MCF 10A (cell line): ENCODE measurements around the gene CORO2A. TPM values are rescaled to one million over a fixed set of nuclear protein-coding genes. Genes with fewer than 3 reads are reported as not detected.
"Not testable (repeated sequence)": the region's sequence is repeated elsewhere in the genome, so short reads cannot be mapped to it uniquely, and the experiment has no call there.

Experiments used
- BruUV-seq: library from RNA; stranded (reverse); fragments of 400-500 nt; replicated peaks from 2 replicates; lab custom pipeline; 2021; lab: Mats Ljungman, UMichigan
- CTCF ChIA-PET: fragments of 300-600 bp; sonication (Branson Sonifier 250); formaldehyde crosslinking; extraction: SDS; loops from one replicate; lab custom pipeline; 2021; ENCODE audit warnings: antibody characterized with exemption, inconsistent platforms; lab: Yijun Ruan, JAX
- POLR2A ChIA-PET: fragments of 300-600, 350-650 bp; sonication (Branson Sonifier 250); formaldehyde crosslinking; extraction: SDS; loops from one replicate; lab custom pipeline; 2020; ENCODE audit warnings: antibody characterized with exemption, inconsistent platforms; lab: Yijun Ruan, JAX
- DNase-seq: peaks from one replicate; pipeline ENCODE4 v3.0.0-alpha.2; 2018; ENCODE audit not compliant: unreplicated experiment
- H3K27ac Mint-ChIP-seq: one replicate; pipeline ENCODE4 v1.8.0; 2022; ENCODE audit warnings: mild to moderate bottlenecking, low read depth, mixed read lengths; ENCODE audit not compliant: unreplicated experiment
- H3K27me3 Mint-ChIP-seq: one replicate; pipeline ENCODE4 v1.8.0; 2022; ENCODE audit warnings: mixed read lengths; ENCODE audit not compliant: insufficient read depth, unreplicated experiment
- H3K36me3 Mint-ChIP-seq: one replicate; pipeline ENCODE4 v1.8.0; 2022; ENCODE audit warnings: mild to moderate bottlenecking, moderate library complexity, mixed read lengths; ENCODE audit not compliant: insufficient read depth, unreplicated experiment
- H3K4me1 Mint-ChIP-seq: one replicate; pipeline ENCODE4 v1.8.0; 2022; ENCODE audit warnings: mixed read lengths; ENCODE audit not compliant: insufficient read depth, unreplicated experiment
- H3K4me3 Mint-ChIP-seq: one replicate; pipeline ENCODE4 v1.8.0; 2022; ENCODE audit warnings: mild to moderate bottlenecking, moderate library complexity, mixed read lengths; ENCODE audit not compliant: unreplicated experiment
- H3K9me3 Mint-ChIP-seq: one replicate; pipeline ENCODE4 v1.8.0; 2022; ENCODE audit warnings: mixed read lengths; ENCODE audit not compliant: unreplicated experiment
- CTCF ChIP-seq: fragments of 200-600 bp; IDR thresholded peaks from one replicate; pipeline ENCODE4 v1.8.0; 2022; ENCODE audit warnings: antibody characterized with exemption, mild to moderate bottlenecking; ENCODE audit not compliant: unreplicated experiment
- intact Hi-C: fragments of 100-400 bp; cut with micrococcal nuclease; formaldehyde crosslinking; loops from 2 replicates; pipeline ENCODE4 v1.14.1; 2022
- total RNA-seq: library from RNA; stranded (reverse); gene quantifications from 2 replicates; pipeline ENCODE4 v1.2.3, GENCODE V29; 2022

Gene CORO2A
- total RNA-seq, 1 experiment from 2014 or later = 3.4 TPM

- peaks cover 22% of the 10 kb centered on the region for H3K4me1 Mint-ChIP-seq
- POLR2A ChIA-PET = interaction anchor here (0.7 to 2.7 kb wide), 16 partner anchors 22 to 876 kb away, joined by 3 to 21 read pairs (median 4); partner anchors contain the start of genes CORO2A, NANS, TBC1D2 and TRMO
- H3K4me3 Mint-ChIP-seq = peak overlapping the region; percentile 74
- no peaks in the 10 kb centered on the region for H3K9me3 Mint-ChIP-seq
- H3K27ac Mint-ChIP-seq = peak overlapping the region; percentile 32
- DNase-seq = no peak
- no TSS peak for BruUV-seq
- peaks cover 9% of the 10 kb centered on the region for H3K36me3 Mint-ChIP-seq
- CTCF ChIA-PET = interaction anchor here (0.6 to 2.6 kb wide), 12 partner anchors 12 to 357 kb away, joined by 3 to 18 read pairs (median 4); partner anchors contain the start of gene CORO2A
- no peak for TF ChIP-seq CTCF
- intact Hi-C loops = no loop called here
- no peaks in the 10 kb centered on the region for H3K27me3 Mint-ChIP-seq
Measured at GRCh38 chr9:98120476-98120875, 72.0 kb downstream of the CORO2A start.

- Mint-ChIP-seq H3K27me3 (no peaks in the 10 kb centered on the region), H3K9me3 (no peaks in the 10 kb centered on the region), H3K4me3 (peak within 1 kb of the TSS; percentile 74), H3K27ac (peak within 1 kb of the TSS; percentile 34), H3K36me3 (peaks cover 9% of the 10 kb centered on the region), H3K4me1 (peaks cover 22% of the 10 kb centered on the region)
- peak; percentile 70 for DNase-seq
- intact Hi-C loops = loop anchor here (1.0 kb wide), 2 partner anchors 74 to 144 kb away; no protein-coding TSS in a partner anchor
- POLR2A ChIA-PET = interaction anchor here (0.6 to 3.1 kb wide), 18 partner anchors 9 to 1676 kb away, joined by 3 to 34 read pairs (median 4); partner anchors contain the start of genes CORO2A, TBC1D2 and TRMO
- no TSS peak for BruUV-seq
- TF ChIP-seq CTCF = no peak
- CTCF ChIA-PET = interaction anchor here (0.5 to 2.0 kb wide), 20 partner anchors 8 to 195 kb away, joined by 3 to 8 read pairs (median 3); partner anchors contain the start of gene CORO2A
Measured at GRCh38 chr9:98118640-98119601, 73.5 kb downstream of the CORO2A start, which contains the start of gene TRIM14. TSS of gene TRIM14 (minus strand) at chr9:98119222. CDS start at chr9:98119188, 34 bp downstream.

GRCh38 chr9:98117984-98118639, 74.3 kb downstream of the CORO2A start:
- peaks cover 22% of the 10 kb centered on the region for H3K4me1 Mint-ChIP-seq
- BruUV-seq = TSS peak; percentile 29
- no peaks in the 10 kb centered on the region for H3K9me3 Mint-ChIP-seq
- ChIA-PET CTCF (interaction anchor here (0.5 to 2.0 kb wide), 16 partner anchors 7 to 194 kb away, joined by 3 to 8 read pairs (median 3); partner anchors contain the start of gene CORO2A), POLR2A (interaction anchor here (0.6 to 3.1 kb wide), 15 partner anchors 10 to 195 kb away, joined by 3 to 34 read pairs (median 4); partner anchors contain the start of genes CORO2A, TBC1D2 and TRMO)
- peak overlapping the region; percentile 34 for H3K27ac Mint-ChIP-seq
- TF ChIP-seq CTCF = no peak
- peak overlapping the region; percentile 74 for H3K4me3 Mint-ChIP-seq
- H3K36me3 Mint-ChIP-seq = peaks cover 8% of the 10 kb centered on the region
- no peaks in the 10 kb centered on the region for H3K27me3 Mint-ChIP-seq
- DNase-seq = peak; percentile 51
- intact Hi-C loops = loop anchor here (1.0 kb wide), 2 partner anchors 75 to 145 kb away; no protein-coding TSS in a partner anchor

GRCh38 chr9:98117097-98117496, 75.3 kb downstream of the CORO2A start:
- H3K36me3 Mint-ChIP-seq, intact Hi-C loops, BruUV-seq, H3K9me3 Mint-ChIP-seq, H3K4me3 Mint-ChIP-seq, H3K27ac Mint-ChIP-seq, H3K27me3 Mint-ChIP-seq, DNase-seq: not testable (repeated sequence)
- CTCF ChIA-PET = interaction anchor here (0.6 to 2.0 kb wide), 5 partner anchors 21 to 75 kb away, joined by 3 to 8 read pairs (median 3); partner anchors contain the start of gene CORO2A
- H3K4me1 Mint-ChIP-seq = peaks cover 22% of the 10 kb centered on the region
- POLR2A ChIA-PET = interaction anchor here (3.1 kb wide), 1 partner anchor 139 kb away, joined by 34 read pairs; the partner anchor contains the start of gene TBC1D2
